IPS-18c (cell line): ENCODE results near the gene KCNIP4.

Experiments
- H3K4me3 ChIP-seq: 2 replicates; pipeline ENCODE4 v1.7.0; 2013; ENCODE audit warnings: low read depth, mild to moderate bottlenecking, low read length, moderate library complexity; ENCODE audit not compliant: insufficient read depth
- H3K9me3 ChIP-seq: one replicate; pipeline ENCODE4 v1.6.1; 2013; ENCODE audit warnings: mild to moderate bottlenecking, low read length, moderate library complexity; ENCODE audit not compliant: control insufficient read depth, insufficient read depth

KCNIP4 gene

GRCh38 chr4:21947791-21948346 lies 703 bp downstream of the KCNIP4 start:
- Histone ChIP-seq H3K9me3 (no peaks in the 10 kb centered on the region), H3K4me3 (peak overlapping the region; percentile 75)

DNA sequence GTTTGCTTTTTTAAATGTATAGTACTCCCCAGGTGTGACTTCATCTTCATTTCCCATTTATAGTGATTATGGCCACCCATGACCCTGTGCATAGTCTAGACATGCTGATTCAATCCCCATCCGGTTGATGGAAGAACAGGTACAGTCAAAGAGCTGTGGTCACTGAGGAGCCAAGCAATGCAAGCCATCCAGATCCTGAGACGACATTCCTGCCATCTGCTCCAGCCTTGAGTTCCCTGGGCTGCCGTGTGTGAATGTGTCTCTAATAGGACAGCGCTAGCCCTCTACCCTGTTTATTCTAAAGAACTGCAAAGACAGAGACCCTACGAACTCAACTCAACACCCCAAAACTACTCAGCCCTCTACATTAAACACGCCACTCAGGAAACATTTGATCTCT lies 1.7 kb downstream of the KCNIP4 start:
- Histone ChIP-seq H3K4me3 (no peak overlapping the region), H3K9me3 (no peaks in the 10 kb centered on the region)

DNA sequence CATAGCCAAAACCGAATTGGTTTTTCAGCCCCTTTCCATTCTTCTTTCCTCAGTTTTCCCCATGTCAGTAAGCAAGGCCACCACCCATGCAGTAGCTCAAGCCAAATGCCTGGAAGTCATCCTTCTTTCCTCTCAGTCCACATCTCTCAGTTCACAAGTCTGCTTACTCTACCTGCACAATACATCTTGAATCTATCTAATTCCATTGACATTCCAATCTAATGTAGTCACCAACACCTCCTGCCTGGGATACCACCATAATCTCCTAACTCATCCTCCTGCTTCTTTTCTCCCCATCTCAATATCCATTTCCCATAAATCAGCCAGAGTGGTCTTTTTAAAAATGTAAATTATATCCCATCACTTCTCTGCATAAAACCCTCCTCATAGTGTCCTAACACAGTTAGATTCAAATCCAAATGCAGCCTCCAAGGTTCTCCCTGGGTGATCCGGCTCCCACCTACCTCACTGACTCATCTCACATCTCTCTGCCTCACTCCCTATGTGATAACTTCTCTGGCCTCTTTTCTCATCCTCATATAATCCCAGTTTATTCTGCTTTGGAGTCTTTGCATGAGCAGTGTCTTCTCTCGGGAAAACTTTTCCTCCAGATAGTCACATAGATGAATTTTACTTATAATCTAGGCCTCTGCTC lies 26.9 kb downstream of the KCNIP4 start:
- H3K9me3 ChIP-seq, result no peaks in the 10 kb centered on the region
- H3K4me3 ChIP-seq, result no peak overlapping the region

DNA sequence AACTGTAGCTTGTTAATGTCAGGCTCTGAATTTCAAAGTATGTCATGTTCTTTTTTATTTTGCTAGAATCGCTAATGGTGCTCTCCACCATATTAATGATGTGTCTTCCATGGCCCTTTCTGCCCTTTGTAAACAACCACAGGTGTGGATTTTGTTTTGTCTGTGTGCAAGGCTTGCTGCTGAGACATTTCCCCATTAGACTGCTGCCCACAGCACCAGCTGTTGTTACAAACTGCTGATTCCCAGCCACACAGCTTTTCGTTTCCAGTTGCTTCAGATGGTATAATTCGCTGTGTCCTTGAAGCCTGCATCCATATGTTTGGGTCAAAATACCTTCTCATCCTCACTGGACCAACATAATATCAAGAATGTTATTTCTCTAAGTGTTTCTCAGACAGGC lies 32.8 kb downstream of the KCNIP4 start:
- Histone ChIP-seq H3K4me3 (no peak overlapping the region), H3K9me3 (no peaks in the 10 kb centered on the region)

- peaks cover 2% of the 10 kb centered on the region for H3K9me3 ChIP-seq
- H3K4me3 ChIP-seq, result no peak overlapping the region
Measured at GRCh38 chr4:21901831-21902230, 46.7 kb downstream of the KCNIP4 start.

- H3K4me3 ChIP-seq, result no peak overlapping the region
- H3K9me3 ChIP-seq, result peaks cover 2% of the 10 kb centered on the region
Measured at GRCh38 chr4:21901281-21901680, 47.3 kb downstream of the KCNIP4 start.

DNA sequence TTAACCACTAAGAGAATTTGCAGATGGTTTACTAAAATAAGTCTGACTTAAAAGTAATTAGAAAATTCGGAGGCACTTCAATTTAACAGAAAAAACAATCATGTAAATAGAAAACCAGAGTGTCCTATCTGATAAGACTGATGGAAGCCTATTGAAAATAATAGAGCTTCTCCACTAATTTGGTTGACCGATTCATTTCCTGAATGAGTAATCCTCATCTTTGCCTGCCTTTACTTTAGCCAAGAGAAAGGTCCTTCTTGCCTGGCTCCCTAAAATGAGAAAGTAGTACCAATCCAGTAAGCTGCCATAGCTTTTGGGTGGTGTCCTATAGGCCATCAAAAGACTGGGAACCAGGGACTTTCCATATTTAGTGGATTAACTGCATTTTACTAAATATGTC lies 48.4 kb downstream of the KCNIP4 start:
- Histone ChIP-seq H3K4me3 (no peak overlapping the region), H3K9me3 (peaks cover 2% of the 10 kb centered on the region)

DNA sequence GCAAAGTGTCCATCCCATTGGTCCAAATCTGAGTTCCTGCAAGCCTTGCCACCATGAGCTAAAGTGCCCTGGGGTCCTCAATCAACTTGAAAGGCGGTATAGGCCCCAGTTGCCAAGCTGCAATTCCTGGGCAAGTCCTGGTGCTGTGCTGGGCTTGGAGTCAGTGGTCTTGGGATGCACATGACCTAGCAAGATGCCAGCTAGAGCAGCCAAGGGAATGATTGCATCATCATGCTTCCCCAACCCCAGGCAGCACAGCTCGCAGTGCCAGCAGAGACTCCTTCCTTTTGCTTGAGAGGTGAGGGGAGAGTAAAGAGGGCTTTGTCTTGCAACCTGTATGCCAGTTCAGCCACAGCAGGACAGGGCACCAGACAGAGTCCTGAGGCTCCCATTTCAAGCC lies 50.5 kb downstream of the KCNIP4 start:
- H3K9me3 ChIP-seq, result peaks cover 2% of the 10 kb centered on the region
- H3K4me3 ChIP-seq, result no peak overlapping the region

- H3K9me3 ChIP-seq, result peaks cover 2% of the 10 kb centered on the region
Measured at GRCh38 chr4:21896767-21897166, 51.8 kb downstream of the KCNIP4 start.

DNA sequence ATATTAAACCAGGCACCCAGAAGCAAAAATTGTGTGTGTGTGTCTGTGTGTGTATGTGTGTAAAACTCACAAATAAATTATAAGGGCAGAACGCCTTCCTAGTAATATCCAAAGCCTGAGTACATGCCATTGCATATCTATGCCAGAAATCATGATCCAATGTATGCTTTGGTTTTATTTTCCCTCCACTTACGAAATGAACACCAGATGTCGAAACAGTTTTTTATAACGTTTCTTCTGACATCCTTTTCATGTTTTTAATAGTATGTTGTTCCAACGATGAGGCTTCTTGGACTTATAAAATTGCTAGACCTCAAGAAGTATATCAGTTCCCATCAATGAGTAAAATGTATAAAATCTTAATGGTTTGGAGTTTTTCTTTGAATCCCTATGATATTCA lies 55.4 kb downstream of the KCNIP4 start:
- H3K4me3 ChIP-seq, result no peak overlapping the region

More at GRCh38 chr4:21896767-21897166, 51.8 kb downstream of the KCNIP4 start:
- no peak overlapping the region for H3K4me3 ChIP-seq

DNA sequence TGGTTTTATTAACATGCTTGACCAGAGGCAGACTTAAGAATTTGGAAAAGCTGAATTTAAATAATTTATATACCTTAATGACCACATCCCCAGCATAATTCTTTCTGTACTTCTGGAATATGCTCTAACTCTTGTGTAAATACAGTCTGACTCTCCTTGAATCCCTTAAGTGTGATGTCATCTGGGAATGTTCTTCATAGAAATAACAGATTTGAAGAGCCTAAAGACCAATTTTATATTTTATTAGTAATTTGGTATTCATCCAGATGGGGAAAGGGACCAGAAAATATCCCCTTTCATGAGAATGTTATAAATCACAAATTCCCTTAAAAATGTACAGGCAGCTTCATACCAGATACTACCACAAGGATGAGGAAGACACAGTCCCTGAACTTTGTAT lies 58.3 kb downstream of the KCNIP4 start:
- H3K9me3 ChIP-seq, result no peaks in the 10 kb centered on the region
- H3K4me3 ChIP-seq, result no peak overlapping the region

More for the DNA sequence above, 55.4 kb downstream of the KCNIP4 start:
- no peaks in the 10 kb centered on the region for H3K9me3 ChIP-seq

DNA sequence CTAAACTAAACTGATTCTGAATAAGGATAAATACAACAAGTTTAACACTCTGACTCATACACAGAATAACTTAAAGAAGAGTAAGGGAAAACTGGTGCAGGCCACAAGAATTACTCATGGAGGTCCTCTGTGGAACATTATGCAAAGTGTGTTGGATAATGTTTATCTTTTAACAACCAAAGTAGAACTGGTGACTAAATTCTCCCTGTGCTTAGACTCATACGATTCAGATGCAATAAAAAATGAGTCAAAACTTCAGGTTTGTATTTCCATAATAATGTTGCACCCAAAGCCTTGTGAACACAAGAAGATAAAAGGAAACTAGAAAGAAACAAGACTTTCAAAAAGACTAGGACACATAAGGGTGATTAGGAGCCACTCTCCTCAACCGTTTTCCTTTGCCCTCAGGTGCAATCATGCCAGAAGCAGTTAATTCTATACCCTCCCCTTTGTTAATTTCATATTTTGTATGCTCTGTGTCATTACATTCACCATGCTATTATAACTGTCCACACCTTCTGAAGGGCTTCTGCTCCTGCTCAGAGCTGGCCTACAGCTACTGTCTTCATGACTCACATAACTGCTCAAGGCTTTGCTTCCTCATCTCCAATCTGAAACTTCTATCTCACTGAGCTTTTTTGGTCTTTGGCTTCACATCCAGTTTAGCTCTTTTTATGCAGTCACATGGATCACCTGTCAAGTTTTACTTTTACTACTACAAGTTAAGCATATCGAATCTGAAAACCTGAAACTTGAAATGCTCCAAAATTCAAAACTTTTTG lies 60.2 kb downstream of the KCNIP4 start:
- no peaks in the 10 kb centered on the region for H3K9me3 ChIP-seq
- H3K4me3 ChIP-seq, result no peak overlapping the region

- no peak overlapping the region for H3K4me3 ChIP-seq
- no peaks in the 10 kb centered on the region for H3K9me3 ChIP-seq
Measured at GRCh38 chr4:21887481-21887880, 61.1 kb downstream of the KCNIP4 start.

- H3K4me3 ChIP-seq, result no peak overlapping the region
- H3K9me3 ChIP-seq, result no peaks in the 10 kb centered on the region
Measured at GRCh38 chr4:21885770-21886169, 62.8 kb downstream of the KCNIP4 start.

DNA sequence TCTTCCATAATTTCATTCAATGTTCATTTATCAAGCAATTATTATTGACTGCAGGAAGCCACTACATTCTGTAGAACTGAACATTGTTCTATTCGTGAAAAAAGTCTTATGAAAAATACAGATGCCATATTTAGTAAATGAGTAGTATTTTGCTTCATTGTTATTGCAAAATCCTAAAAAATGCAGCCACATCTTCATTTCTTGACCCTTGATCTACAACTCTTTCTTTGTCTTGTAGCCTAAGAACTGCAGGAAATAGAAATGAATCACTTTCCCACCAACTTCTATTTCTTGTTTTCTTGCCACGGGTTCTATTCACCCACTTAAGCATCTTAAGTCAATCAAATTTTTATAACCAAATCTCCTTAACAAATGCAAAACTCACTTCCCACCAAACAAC lies 63.3 kb downstream of the KCNIP4 start:
- H3K4me3 ChIP-seq, result no peak overlapping the region

DNA sequence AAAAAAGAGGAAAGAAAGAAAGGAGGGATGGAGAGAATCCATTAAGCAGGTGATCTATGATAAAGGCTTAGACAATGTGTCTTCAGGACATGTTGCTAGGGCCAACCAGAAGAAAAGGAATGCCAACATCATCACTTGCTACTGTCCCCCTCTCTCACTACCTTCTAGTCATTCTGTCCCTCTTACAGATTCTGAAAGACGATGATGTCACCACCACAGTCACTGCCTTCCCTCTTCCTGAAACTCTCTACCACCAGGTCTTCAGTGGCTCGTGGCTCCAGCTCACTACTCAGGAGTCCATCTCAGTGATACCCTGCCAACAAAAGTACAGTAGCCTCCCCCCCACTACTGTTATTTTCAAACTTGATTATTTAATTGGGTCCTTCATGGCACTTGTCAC lies 64.0 kb downstream of the KCNIP4 start:
- no peak overlapping the region for H3K4me3 ChIP-seq

More for the DNA sequence above, 63.3 kb downstream of the KCNIP4 start:
- no peaks in the 10 kb centered on the region for H3K9me3 ChIP-seq

DNA sequence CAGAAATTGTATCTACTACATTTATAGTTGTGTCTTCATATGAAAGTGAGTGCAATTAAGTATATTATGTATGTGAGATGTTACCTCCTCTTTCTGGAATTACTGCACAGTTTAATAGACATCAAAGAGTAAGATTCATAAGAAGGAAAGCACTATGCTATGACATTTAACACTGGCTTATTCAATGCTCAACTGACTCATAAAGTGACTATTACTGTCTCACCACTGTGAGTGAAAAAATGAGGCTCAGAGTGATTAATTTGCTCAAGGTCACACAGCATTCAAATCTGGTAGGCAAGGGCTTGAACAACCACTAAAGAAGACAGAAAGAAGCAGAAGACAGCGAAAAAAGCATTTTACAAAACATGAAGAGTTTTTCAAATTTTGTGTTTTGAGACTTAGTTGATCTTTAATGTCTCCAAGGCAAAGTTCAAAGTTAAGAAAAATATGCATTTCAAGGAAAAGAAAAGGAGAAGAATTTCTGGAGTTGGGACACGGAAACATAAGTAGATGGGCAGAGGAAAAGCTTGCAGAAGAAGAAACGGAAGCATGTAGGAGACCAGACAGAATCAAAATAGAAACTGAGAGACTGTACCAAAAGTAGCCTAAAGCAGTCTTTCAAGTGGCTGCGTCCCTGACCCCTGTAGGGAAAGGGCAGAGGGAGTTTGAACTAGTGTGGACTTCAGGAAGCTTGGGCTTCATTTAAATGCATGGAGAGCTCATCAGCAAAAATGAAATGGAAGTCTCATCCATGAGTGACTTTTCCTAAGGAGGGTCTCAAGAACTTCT lies 66.3 kb downstream of the KCNIP4 start:
- Histone ChIP-seq H3K9me3 (no peaks in the 10 kb centered on the region), H3K4me3 (no peak overlapping the region)

More for the DNA sequence above, 64.0 kb downstream of the KCNIP4 start:
- H3K9me3 ChIP-seq, result no peaks in the 10 kb centered on the region
